Measurements from ENCODE around the gene SPACDR. TPM values are rescaled to one million over a fixed set of nuclear protein-coding genes. Genes with fewer than 3 reads are reported as not detected.

The SPACDR gene
- total and polyA plus RNA-seq, 9 of the 15 experiments (the other 6 are each of a cell fraction or from before 2014, with no cell fraction given): 0.07 to 0.55 (median 0.14) TPM; not detected in 1

GRCh38 chr7:100443096-100443840, 20.8 kb downstream of the SPACDR start:
- Histone ChIP-seq H3K36me3 (ENCODE audit: control insufficient read depth, insufficient read depth, low read length) (no peaks in the 10 kb centered on the region), H3K4me1 (replicated peaks in 1 of 2; ENCODE audit: control insufficient read depth in 2 of 2, insufficient read depth in 2 of 2, low read length in 2 of 2) (peaks cover 36 to 58% of the 10 kb centered on the region in 2 experiments), H3K9ac (ENCODE audit: insufficient read depth in 1 of 2, low read depth in 2 of 2, low read length in 2 of 2) (peak overlapping the region in 1 of 2 experiments; percentile 68; a peak in 2 of 4 replicates), H4K20me1 (replicated peaks; ENCODE audit: control insufficient read depth, insufficient read depth, low read length) (no peaks in the 10 kb centered on the region), H3K79me2 (ENCODE audit: control insufficient read depth, insufficient read depth, low read length) (no peaks in the 10 kb centered on the region), H2AFZ (ENCODE audit: low read depth, low read length) (no peak overlapping the region), H3K4me2 (ENCODE audit: insufficient read depth, low read length) (no peak overlapping the region), H3K9me1 (ENCODE audit: control insufficient read depth, insufficient read depth, low read length) (no peaks in the 10 kb centered on the region), H3K27me3 (ENCODE audit: control insufficient read depth in 2 of 2, insufficient read depth in 2 of 2, low read length in 2 of 2) (no peaks in the 10 kb centered on the region), H3K27ac (ENCODE audit: extremely low read depth, low read depth, low read length) (peak overlapping the region; percentile 91), H3K4me3 (no peak overlapping the region), H3K9me3 (replicated peaks; ENCODE audit: control insufficient read depth, insufficient read depth, low read depth, low read length) (no peaks in the 10 kb centered on the region)
- DNase-seq (ENCODE audit: extremely low read depth in 1 of 4, low spot score in 3 of 4) (no peak), ATAC-seq (no peak), FAIRE-seq (peak; percentile 26)
- TF ChIP-seq FOXO4 (CRISPR knock-in tag; IDR thresholded peaks at IDR 0.05): no peak
- TF ChIP-seq ZNF707 (CRISPR knock-in tag; conservative IDR thresholded peaks at IDR 0.05): no peak
- no peak for TF ChIP-seq ARHGAP35 (IDR thresholded peaks at IDR 0.05; ENCODE audit: partially characterized antibody)
- no peak for TF ChIP-seq E2F4 (CRISPR knock-in tag; IDR thresholded peaks at IDR 0.05; ENCODE audit: low read depth)
- no peak for TF ChIP-seq TEAD2 (tag; IDR thresholded peaks at IDR 0.05)
- TF ChIP-seq SAFB (IDR thresholded peaks at IDR 0.05; ENCODE audit: borderline replicate concordance, low read depth, low read length): no peak
- no peak for TF ChIP-seq TEAD4 (IDR thresholded peaks at IDR 0.05; ENCODE audit: low read length)
- TF ChIP-seq TEAD4 (CRISPR knock-in tag; IDR thresholded peaks at IDR 0.05; ENCODE audit: borderline replicate concordance): no peak
- no peak for TF ChIP-seq ZNF384 (IDR thresholded peaks at IDR 0.05; ENCODE audit: low read depth, low read length)
- no peak for TF ChIP-seq NR3C1 (CRISPR knock-in tag; IDR thresholded peaks at IDR 0.05)
- TF ChIP-seq HMG20A (CRISPR knock-in tag; conservative IDR thresholded peaks at IDR 0.05): no peak
- no peak for TF ChIP-seq ZNF133 (CRISPR knock-in tag; IDR thresholded peaks at IDR 0.05)
- no peak for TF ChIP-seq ZKSCAN3 (CRISPR knock-in tag; IDR thresholded peaks at IDR 0.05)
- ChIA-PET CTCF (ENCODE audit: low intra/inter-chr PET ratio) (interaction anchor here (0.6 kb wide), 1 partner anchor 26 kb away, joined by 4 read pairs; no protein-coding TSS in a partner anchor), POLR2A (interaction anchor here (1.2 to 6.1 kb wide), 4 partner anchors 10 to 145 kb away, joined by 3 to 58 read pairs (median 16); partner anchors contain the start of genes MEPCE and ZCWPW1)
- intact Hi-C loops (cut with micrococcal nuclease): no loop called here
- WGBS (ENCODE audit: insufficient coverage, low coverage, missing lambda C conversion rate): 80% methylated on average over 9 of the region's 9 CpGs
- in situ Hi-C loops (cut with MboI): no loop called here
- BruUV-seq (replicated peaks): no TSS peak

Data from K562 (cell line).